HepG2 (cell line): ENCODE results near the gene EBP. TPM values are rescaled to one million over a fixed set of nuclear protein-coding genes. Genes with fewer than 3 reads are reported as not detected.

Experiments used
- ATF7-NPFF ChIP-seq: sonication (generic); formaldehyde crosslinking; IDR thresholded peaks from 2 replicates; pipeline ENCODE4 v1.8.1; 2023; ENCODE audit warnings: mild to moderate bottlenecking, low read depth, missing genetic modification reagents, moderate library complexity
- CBX5 ChIP-seq: sonication (generic); formaldehyde crosslinking; IDR thresholded peaks from 2 replicates; pipeline ENCODE4 v1.4.0; 2020; ENCODE audit warnings: missing genetic modification reagents, borderline replicate concordance
- E2F2 ChIP-seq: sonication (generic); formaldehyde crosslinking; IDR thresholded peaks from 2 replicates; pipeline ENCODE4 v1.4.0; 2020; ENCODE audit warnings: missing genetic modification reagents, borderline replicate concordance
- ETV5 ChIP-seq: IDR thresholded peaks from 2 replicates; pipeline ENCODE4 v1.6.1; 2018; ENCODE audit warnings: missing biosample characterization, missing genetic modification reagents, inconsistent platforms, borderline replicate concordance
- FOXO1 ChIP-seq: sonication (generic); formaldehyde crosslinking; IDR thresholded peaks from 2 replicates; pipeline ENCODE4 v1.4.0; 2020; ENCODE audit warnings: missing genetic modification reagents
- KDM4B ChIP-seq: sonication (generic); formaldehyde crosslinking; IDR thresholded peaks from 2 replicates; pipeline ENCODE4 v1.4.0; 2020; ENCODE audit warnings: missing genetic modification reagents
- KIAA2018 ChIP-seq: sonication (generic); formaldehyde crosslinking; IDR thresholded peaks from 2 replicates; pipeline ENCODE4 v1.5.0; 2020; ENCODE audit warnings: mild to moderate bottlenecking, missing genetic modification reagents, borderline replicate concordance
- SP2 ChIP-seq: sonication (generic); formaldehyde crosslinking; IDR thresholded peaks from 2 replicates; pipeline ENCODE4 v1.5.1; 2020; ENCODE audit warnings: mild to moderate bottlenecking, missing genetic modification reagents
- ZBTB7A ChIP-seq: sonication (generic); formaldehyde crosslinking; IDR thresholded peaks from 2 replicates; pipeline ENCODE4 v1.8.0; 2022; ENCODE audit warnings: mild to moderate bottlenecking, missing genetic modification reagents
- ZNF281 ChIP-seq: sonication (generic); formaldehyde crosslinking; IDR thresholded peaks from 2 replicates; pipeline ENCODE4 v1.4.0; 2020; ENCODE audit warnings: missing genetic modification reagents, borderline replicate concordance
- ZNF317 ChIP-seq: sonication (generic); formaldehyde crosslinking; IDR thresholded peaks from 2 replicates; pipeline ENCODE4 v1.5.0; 2020; ENCODE audit warnings: mild to moderate bottlenecking, missing genetic modification reagents
- ZNF335 ChIP-seq: sonication (generic); formaldehyde crosslinking; IDR thresholded peaks from 2 replicates; pipeline ENCODE4 v1.4.0; 2020; ENCODE audit warnings: missing genetic modification reagents
- ZNF510 ChIP-seq: sonication (generic); formaldehyde crosslinking; IDR thresholded peaks from 2 replicates; pipeline ENCODE4 v1.4.0; 2020; ENCODE audit warnings: low read depth, mild to moderate bottlenecking, missing genetic modification reagents
- polyA plus RNA-seq, 8 experiments: library from polyadenylated mRNA; depleted of rRNA in 3 of 8; stranded (reverse) in 7 of 8; unstranded in 1 of 8; fragments of >200 nt; fragmentation: Illumina TruSeq in 4 of 8; extraction: Trizol in 4 of 8; gene quantifications; 2 replicates each; pipeline versions ENCODE4 v1.2.1 to v1.2.3, GENCODE V29; 2011 to 2016; ENCODE audit warnings: low read depth in 4 of 8, missing spikeins in 1 of 8, mixed read lengths in 1 of 8; ENCODE audit not compliant: insufficient read depth in 1 of 8
- total RNA-seq, 5 experiments: library from RNA; depleted of rRNA; stranded (reverse); fragments of >200 nt; fragmentation: Illumina TruSeq; extraction: Trizol; gene quantifications; 2 replicates each; pipeline ENCODE4 v1.2.3, GENCODE V29; 2016; ENCODE audit warnings: low read depth in 1 of 5
- TF ChIP-seq, protein P1 (sequence below): sonication (generic); formaldehyde crosslinking; IDR thresholded peaks from 2 replicates; pipeline ENCODE4 v1.8.1; 2023; ENCODE audit warnings: missing genetic modification reagents, inconsistent platforms, borderline replicate concordance

EBP gene
- total and polyA plus RNA-seq, 2 of the 13 experiments (the other 11 are each of a cell fraction or from before 2014, with no cell fraction given) = 106 to 260 TPM

DNA sequence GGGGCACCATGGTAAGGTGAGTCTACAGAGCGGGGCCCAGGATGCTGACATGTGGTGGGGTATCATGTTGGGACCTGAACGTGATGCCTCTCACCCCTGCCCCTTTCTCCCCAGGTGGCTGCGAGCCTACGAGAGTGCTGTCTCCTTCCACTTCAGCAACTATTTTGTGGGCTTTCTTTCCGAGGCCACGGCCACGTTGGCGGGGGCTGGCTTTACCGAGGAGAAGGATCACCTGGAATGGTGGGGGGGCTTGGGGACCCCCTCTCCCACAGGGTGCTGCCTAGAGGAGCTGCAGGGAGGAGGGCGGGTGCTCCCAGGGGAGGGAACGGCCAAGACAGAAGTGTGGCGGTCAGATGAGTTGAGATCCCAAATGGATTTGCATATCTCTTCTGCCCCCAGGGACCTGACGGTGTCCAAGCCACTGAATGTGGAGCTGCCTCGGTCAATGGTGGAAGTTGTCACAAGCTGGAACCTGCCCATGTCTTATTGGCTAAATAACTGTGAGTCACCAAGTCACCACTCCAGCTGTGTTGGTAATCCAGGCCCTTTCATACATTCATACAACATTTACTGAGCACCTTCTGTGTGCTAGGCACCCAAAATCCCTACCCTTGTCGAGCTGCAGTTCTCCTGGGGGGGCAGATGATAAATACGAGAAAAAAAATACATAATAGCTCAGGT is 7.3 kb upstream of the EBP start (continued):
- TF ChIP-seq, protein P1, sequence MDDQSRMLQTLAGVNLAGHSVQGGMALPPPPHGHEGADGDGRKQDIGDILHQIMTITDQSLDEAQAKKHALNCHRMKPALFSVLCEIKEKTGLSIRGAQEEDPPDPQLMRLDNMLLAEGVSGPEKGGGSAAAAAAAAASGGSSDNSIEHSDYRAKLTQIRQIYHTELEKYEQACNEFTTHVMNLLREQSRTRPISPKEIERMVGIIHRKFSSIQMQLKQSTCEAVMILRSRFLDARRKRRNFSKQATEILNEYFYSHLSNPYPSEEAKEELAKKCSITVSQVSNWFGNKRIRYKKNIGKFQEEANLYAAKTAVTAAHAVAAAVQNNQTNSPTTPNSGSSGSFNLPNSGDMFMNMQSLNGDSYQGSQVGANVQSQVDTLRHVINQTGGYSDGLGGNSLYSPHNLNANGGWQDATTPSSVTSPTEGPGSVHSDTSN (CRISPR knock-in tag) = no peak
- TF ChIP-seq ETV5 = no peak
- no peak for TF ChIP-seq ZNF281 (CRISPR knock-in tag)
- TF ChIP-seq FOXO1 (CRISPR knock-in tag) = no peak
- no peak for TF ChIP-seq ZNF335 (CRISPR knock-in tag)
- no peak for TF ChIP-seq ATF7-NPFF (CRISPR knock-in tag)
- TF ChIP-seq KIAA2018 (CRISPR knock-in tag) = no peak
- TF ChIP-seq SP2 (CRISPR knock-in tag) = no peak
- no peak for TF ChIP-seq ZNF317
- TF ChIP-seq KDM4B (CRISPR knock-in tag) = no peak
- TF ChIP-seq E2F2 (CRISPR knock-in tag) = no peak
- no peak for TF ChIP-seq CBX5 (CRISPR knock-in tag)
- TF ChIP-seq ZBTB7A = no peak
- no peak for TF ChIP-seq ZNF510
